GM18499 (cell line): ENCODE measurements around the gene ADAMTS6.

Experiments
- ATAC-seq: cut with Tn5 transposase; IDR thresholded peaks from one replicate; pipeline ENCODE4 v1.9.1; 2021; ENCODE audit warnings: moderate number of reproducible peaks; ENCODE audit not compliant: insufficient read depth, unreplicated experiment

Gene ADAMTS6

DNA sequence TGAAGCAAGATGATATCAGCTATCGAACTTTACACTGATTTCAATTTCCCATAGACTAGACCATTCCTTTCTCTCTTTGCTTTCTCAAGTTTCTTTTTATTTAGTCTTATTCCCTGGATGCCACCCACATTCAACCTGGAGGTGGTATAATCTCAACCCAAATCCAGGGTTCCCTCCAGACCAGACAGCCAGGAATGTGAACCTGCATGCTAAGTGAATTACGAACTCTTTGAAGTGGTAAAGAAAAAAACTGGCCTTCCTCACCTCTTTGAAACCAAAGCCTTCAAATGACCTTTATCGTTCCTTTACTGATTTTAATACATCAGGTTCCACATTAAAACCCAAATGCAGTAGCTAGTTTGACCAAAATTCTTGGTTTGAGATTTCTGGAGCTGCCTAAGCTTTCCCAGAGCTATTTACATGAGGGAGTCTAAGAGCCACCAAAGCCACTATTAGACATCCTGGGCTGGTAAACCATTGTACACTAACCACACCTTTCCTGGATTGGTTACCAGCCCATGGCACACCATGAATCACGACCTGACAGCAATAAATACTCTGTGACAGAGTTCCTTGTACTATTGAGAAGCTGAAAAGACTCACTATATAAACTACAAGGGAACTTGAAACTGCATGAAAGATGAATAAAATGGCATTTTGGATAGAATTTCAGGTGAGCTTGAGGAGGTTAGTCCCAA, 323.7 kb downstream of the ADAMTS6 start:
- no peak for ATAC-seq

GRCh38 chr5:65156933-65157332, 324.8 kb downstream of the ADAMTS6 start:
- no peak for ATAC-seq

DNA sequence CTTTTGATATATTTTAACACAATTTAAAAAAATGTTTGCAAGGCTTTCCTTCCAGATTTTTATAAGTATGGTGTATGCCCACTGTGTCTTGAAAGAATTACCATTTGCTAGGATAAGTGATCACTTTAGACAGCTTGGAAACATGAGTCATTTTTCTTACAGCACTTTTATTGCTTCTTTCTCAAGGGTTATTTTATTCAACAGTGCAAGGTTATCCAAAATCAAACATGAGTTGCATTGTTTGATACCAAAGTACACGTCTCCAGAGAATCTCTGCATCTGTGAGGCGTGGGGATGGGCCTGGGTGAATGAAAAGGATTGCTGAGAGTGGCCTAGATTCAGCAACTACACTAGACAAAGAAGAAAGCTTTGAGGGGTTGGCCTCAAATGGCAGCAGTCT, 329.6 kb downstream of the ADAMTS6 start:
- no peak for ATAC-seq

DNA sequence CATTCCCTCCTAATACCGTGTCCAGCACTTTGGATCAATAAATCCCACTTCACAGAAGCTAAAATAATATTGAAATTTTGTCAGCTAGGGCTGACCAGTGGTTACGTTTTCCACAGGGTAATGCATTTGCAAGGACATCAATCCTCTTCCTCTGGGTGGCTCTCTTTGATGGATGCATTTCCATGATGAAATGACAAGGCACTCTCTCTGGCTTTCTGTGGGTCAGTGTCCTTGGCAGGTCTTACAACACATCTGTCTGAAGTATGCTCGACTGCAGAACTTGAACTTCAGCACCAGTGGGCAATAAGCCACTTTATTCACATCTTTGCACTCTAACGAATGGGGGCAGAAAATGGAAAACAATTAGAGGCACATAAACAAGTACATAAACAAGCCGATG, 330.1 kb downstream of the ADAMTS6 start:
- ATAC-seq = no peak

DNA sequence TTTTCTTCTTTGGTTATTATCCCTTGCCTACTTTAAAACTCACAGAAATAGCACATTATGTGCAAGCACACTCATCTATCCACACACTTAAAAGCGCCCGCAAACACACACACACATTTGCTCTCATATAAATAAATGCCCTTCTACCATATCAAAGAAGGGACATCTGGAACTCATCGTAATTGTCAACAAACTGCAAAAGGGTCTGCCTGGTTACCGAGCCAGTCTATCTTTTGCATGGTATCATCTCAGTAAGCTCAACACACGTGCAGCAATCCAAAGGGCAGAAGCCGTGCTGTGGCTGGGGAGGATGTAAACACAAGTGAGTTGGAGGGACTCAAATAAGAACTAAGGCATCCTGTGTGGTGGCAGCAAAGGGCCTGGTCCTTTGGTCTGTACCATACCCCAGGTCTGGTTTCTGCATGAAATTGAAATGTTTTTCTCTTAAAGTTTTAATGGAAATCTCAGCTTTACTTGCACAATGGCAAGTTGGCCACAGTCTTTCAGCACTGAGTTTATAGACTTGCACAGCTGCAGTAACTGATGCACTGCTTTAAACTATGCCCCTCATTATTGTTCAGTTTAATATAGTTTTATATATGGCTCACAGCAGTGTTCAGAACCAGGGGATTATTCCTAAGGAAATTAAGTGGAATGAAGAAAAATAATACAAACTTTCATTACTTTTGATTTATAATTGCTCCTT, 331.0 kb downstream of the ADAMTS6 start:
- no peak for ATAC-seq

DNA sequence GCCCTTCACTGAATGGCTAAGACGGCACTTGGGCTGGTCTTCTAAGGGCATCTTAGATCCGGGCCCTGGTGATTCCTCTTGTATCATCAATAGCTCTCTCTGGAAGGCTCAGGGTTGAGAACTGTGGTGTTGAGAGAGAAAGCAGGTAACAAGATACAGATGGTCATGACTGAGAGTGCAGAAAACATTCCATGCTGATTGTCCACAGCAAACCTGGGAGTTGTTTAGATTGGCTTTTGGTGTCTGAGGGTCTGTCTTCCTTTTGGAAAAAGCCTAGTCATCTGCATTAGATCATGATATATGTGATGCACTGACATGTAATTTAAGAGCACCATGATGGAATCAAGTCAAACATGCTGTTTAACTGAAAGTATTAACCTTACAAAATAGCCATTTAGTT, 331.9 kb downstream of the ADAMTS6 start:
- ATAC-seq = no peak

- ATAC-seq = no peak
These were observed 337.4 kb downstream of the ADAMTS6 start for GRCh38 chr5:65144136-65144871.

GRCh38 chr5:65142511-65143011, 339.2 kb downstream of the ADAMTS6 start:
- no peak for ATAC-seq

DNA sequence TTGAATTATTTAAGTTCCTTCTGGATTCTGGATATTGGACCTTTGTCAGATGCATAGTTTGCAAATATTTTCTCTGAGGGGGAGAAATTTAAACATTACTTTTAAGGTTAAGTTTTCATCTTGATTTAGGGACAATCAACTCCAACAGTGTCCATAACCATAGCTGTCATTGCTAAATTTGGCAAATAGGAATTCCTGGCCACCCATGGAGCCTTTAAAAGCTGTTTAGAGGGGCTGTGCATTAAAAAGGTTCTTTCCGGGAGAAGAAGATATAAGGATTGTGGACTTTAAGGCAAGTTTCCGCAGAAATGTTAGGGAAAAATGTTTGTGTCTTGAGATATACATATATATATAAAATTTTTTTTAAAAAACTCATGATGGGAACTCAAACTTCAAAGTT, 339.7 kb downstream of the ADAMTS6 start:
- ATAC-seq = no peak

DNA sequence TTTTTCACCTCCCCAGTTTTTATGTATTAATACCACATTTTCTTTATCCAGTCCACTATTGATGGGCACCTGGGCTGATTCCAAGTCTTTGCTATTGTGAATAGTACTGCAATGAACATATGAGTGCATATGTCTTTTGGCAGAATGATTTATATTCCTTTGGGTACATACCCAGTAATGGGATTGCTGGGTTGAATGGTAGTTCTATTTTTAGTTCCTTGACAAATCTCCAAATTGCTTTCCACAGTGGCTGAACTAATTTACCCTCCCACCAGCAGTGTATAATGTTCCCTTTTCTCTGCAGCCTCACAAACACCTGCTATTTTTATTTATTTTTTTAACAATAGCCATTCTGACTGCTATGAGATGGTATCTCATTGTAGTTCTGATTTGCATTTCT, 340.2 kb downstream of the ADAMTS6 start:
- no peak for ATAC-seq

DNA sequence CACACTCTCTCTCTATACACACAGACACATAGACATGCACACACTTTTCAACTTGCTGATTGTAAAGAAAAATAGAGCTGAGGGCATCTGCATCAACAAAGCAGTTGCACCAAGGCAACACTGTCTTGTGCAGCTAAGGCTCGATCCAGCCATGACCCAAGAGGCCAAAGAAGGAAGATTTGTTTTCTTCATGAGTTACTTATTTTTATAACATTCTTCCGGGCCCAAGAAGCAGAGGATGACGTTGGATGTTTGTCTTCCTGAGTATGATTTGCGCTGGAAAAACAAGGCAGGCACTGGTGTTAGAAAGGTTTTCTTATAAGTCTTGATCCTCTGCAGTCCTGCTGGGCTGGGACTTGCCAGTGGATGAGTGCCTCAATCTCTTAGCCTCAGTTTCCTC, 344.1 kb downstream of the ADAMTS6 start:
- no peak for ATAC-seq

DNA sequence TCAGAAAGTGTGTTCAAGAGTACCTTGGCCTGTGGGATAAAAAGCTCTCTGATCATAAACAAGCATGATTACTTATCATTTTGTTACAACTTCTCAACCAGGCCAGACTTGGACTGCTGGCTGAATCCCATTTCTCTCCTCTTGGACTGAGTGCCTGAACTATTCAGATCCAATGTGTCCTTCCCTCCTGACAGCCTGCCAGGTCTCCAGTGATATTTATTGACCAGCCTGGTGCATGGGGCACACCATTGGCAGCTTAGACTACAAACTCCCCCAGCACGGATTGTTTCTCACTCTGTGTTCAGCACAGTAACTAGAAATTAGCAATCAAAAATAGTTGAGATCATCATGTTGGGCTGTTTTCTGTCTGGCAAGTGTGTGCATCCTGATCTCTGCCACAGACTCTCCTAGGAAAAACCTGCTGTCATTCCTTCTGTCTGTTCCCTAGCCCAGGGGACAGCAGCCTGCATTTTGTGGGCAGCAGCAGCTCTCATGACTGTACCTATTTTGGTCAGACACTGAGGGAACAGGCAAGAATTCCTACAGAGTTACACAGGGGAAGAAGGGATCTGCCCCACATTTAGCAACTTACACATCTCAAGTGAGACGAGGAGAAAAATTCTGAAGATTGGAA, 348.1 kb downstream of the ADAMTS6 start:
- ATAC-seq = no peak

DNA sequence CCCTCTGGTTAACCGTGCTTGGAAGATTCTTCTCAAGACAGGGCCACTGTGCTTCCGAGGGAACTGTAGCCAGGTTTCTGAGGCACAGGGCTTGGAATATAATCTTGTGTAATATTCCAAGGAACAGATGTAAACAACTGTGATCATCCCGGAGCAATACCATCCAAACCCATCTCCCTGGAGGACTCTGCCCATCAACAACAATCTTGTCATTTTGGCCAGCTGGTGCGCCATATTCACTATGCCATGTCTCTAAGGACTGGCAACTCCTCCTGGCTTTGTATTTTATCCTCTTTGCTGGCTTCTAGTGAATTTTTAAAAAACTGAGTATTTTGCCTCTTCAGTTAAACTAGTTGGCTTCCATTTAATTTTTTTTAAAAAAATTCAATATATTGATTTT, 349.3 kb downstream of the ADAMTS6 start:
- no peak for ATAC-seq

DNA sequence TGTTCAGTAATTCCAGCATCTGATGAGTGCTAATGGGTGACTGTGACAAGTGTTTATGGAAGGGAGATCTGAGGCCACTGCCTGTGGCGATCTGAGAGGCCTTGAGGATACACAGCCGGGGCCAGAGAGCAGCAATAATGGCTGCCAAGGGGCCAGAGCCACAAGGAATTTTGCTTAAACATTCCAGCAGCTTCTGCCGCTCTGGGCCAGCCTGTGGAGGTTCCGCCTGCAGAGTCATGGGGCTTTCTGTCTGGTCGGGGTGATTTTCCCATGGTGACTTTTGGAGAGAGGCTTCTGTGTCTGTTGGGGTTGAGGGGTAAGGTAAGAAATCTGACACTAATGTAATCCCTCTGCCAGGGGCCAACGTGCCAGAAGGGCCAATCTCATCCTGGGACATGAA, 353.5 kb downstream of the ADAMTS6 start:
- no peak for ATAC-seq

- no peak for ATAC-seq
These were observed 354.4 kb downstream of the ADAMTS6 start for GRCh38 chr5:65127161-65127901.

DNA sequence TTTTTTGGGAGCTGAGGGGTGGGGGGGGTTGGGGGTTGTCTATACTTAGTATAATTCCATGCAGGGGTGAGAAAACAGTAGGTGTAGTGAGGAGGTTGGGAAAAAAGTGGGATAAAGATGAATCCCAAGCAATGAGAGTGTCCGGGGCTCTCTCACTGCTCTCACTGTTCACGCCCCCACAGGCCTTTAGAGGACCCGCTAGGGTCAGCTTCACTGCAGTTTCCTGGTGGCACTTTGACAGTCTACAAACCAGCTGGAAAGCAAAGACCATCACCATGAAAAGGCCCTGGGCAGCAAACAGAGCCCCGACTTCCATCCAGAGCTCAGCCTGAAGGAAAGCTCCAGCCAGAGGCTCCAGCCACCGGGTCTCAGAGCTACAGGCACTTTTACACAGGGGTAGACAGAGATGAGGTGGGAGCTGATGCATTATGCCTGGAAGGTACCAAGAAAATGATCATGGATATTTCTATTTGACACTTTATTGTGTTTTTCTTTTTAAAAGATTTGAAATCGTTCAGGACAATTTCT, 355.1 kb downstream of the ADAMTS6 start:
- ATAC-seq = no peak

DNA sequence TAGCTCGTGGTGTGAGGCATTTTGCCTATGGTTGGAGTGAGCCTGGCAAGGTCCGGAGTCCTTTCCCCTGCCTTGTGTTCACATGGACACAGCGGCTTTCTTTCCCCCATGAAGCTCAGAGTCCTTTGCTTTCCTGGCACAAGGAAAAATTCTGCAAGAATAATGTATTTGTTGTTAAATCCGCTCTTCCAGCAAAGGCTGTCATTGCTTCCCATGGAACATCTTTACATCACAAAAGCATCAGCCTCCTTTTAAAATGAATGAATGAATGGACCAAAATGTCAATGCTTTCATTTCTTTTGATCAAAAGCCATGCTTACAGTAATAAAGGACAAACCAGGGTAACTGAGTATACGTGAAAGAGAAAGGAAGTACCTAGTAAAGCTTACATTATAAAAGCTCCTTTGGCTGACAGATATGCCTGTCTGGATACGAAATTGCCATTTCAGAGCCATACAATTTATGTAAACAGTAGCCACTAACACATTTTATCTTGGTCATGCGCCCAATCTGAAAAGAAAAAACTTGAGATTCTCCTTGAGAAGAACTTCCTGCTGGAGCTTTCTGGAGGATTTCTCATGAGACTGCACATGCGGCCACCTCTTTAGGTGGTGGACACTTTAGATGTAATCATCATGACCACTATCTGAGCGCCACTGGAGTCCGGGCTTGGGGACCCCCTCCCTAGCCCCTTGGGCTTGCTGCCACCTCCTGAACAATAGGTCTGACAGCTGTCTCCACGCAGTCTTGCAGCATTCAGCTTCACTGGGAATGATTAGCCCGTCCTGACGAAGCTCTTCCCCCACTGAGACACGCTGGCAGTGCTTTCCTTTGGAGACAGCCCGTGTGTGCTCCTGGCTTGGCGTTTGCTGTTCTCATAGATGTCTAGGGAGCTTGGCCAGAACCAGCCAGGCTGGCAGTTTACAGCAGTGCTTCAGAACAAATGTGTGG, 355.9 kb downstream of the ADAMTS6 start:
- no peak for ATAC-seq

DNA sequence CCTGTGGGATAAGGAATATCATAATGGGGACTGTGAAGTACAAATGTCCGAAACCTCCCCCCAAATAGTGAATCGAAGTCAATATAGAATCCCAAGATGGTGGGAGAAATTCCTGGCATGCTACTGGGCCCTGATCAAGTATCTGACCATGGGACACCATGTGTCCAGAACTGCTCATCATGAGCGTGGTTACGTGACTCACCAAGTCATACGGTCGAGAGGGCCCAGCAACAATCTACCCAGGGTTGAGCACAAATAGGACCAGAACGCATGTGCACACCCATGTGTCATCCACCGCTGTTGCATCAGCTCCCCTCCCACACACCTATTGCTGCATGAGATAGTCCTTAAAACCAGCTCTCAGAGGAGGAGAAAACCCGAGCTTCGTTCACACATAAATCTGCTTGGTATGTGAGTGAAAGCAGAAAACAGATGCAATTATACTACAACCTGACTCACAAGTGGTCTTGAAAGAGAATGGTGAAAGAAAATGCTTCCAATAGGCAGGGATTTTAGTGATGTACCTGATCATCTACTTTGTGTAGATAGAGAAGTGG, 359.8 kb downstream of the ADAMTS6 start:
- no peak for ATAC-seq
